GM23248 (cell line): Measurements from ENCODE around the gene NFYA.

Experiments
- EZH2 ChIP-seq: fragments of 200-600 bp; sonication (generic); IDR thresholded peaks from 2 replicates; pipeline ENCODE4 v1.6.1; 2018; ENCODE audit warnings: antibody characterized with exemption, mild to moderate bottlenecking; ENCODE audit not compliant: insufficient read depth, poor library complexity, severe bottlenecking
- EZH2phosphoT487 ChIP-seq: fragments of 200-600 bp; sonication (generic); IDR thresholded peaks from 2 replicates; pipeline ENCODE4 v1.6.1; 2018; ENCODE audit warnings: antibody characterized with exemption, moderate library complexity, mild to moderate bottlenecking, low read depth; ENCODE audit not compliant: insufficient read depth

DNA sequence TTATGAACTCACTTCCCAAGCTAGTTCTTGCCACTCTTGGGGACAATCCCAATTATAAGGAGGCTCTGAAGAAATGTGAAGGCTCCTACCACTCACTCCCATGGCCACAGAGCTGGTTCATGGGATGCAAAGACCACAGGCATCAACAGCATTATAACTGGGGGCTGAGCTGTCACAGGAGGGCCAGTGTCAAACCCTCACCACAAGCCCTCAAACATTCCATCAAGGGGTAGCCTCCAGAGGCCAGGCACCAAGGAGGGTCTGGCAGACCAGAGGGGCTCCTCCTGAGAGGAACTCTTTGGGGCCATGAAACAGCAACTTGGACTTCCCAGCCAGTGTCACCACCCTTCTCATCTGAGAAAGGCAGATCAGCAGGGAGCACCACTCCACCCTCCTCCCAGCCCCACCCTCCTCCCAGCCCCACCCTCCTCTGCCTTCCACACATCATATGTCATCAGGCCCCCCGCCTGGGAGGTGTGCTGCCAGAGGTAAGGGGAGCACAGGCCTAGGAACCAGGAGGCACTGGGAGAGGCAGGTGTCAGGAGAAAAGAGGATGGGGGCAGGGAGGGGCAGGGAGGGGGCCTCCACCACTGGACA lies 31.7 kb upstream of the NFYA start:
- TF ChIP-seq EZH2: no peak
- TF ChIP-seq EZH2phosphoT487: no peak
